PC-9 (cell line): ENCODE measurements around the gene MMP25. TPM values are rescaled to one million over a fixed set of nuclear protein-coding genes. Genes with fewer than 3 reads are reported as not detected.

ENCODE experiments used
- BruUV-seq: library from RNA; stranded (reverse); fragments of 400-500 nt; replicated peaks from 2 replicates; lab custom pipeline; 2021; lab: Mats Ljungman, UMichigan
- CTCF ChIA-PET: fragments of 300-600 bp; sonication (Branson Sonifier 250); formaldehyde crosslinking; loops from one replicate; lab custom pipeline; 2022; ENCODE audit warnings: antibody characterized with exemption; lab: Charles Lee
- POLR2A ChIA-PET: fragments of 300-600 bp; sonication (Branson Sonifier 250); formaldehyde crosslinking; loops from one replicate; lab custom pipeline; 2022; ENCODE audit warnings: antibody characterized with exemption; ENCODE audit not compliant: unreplicated experiment; lab: Charles Lee
- DNase-seq, 2 experiments: peaks; one replicate each; pipeline versions ENCODE4 v3.0.0 to v3.0.0-alpha.2; 2015 to 2022; ENCODE audit warnings: mixed read lengths in 1 of 2
- H2AFZ ChIP-seq: fragments of 200-600 bp; sonication (generic); 2 replicates; pipeline ENCODE4 v1.8.1; 2017; ENCODE audit warnings: antibody characterized with exemption
- H3F3A ChIP-seq: fragments of 200-600 bp; sonication (generic); 2 replicates; pipeline ENCODE4 v1.8.1; 2017; ENCODE audit warnings: antibody characterized with exemption, mild to moderate bottlenecking, low read depth; ENCODE audit not compliant: insufficient read depth
- H3K27ac ChIP-seq: fragments of 200-600 bp; sonication (generic); 2 replicates; pipeline ENCODE4 v1.6.1; 2016; ENCODE audit warnings: mixed run types
- H3K27me3 ChIP-seq: fragments of 200-600 bp; sonication (generic); 2 replicates; pipeline ENCODE4 v1.6.1; 2016; ENCODE audit warnings: low read depth, mixed run types; ENCODE audit not compliant: insufficient read depth
- H3K36me3 ChIP-seq: fragments of 200-600 bp; sonication (generic); 2 replicates; pipeline ENCODE4 v1.6.1; 2016; ENCODE audit warnings: low read depth, mixed run types
- H3K4me1 ChIP-seq: fragments of 200-600 bp; sonication (generic); replicated peaks from 2 replicates; pipeline ENCODE4 v1.6.1; 2016; ENCODE audit warnings: mixed run types; ENCODE audit not compliant: insufficient read depth
- H3K4me2 ChIP-seq: fragments of 200-600 bp; sonication (generic); 2 replicates; pipeline ENCODE4 v1.6.1; 2017; ENCODE audit warnings: mixed run types
- H3K4me3 ChIP-seq: fragments of 200-600 bp; sonication (generic); 2 replicates; pipeline ENCODE4 v1.6.1; 2016; ENCODE audit warnings: mixed run types
- H3K79me2 ChIP-seq: fragments of 200-600 bp; sonication (generic); 2 replicates; pipeline ENCODE4 v1.6.1; 2017; ENCODE audit warnings: low read depth, mixed run types
- H3K9me2 ChIP-seq: fragments of 200-600 bp; sonication (generic); 2 replicates; pipeline ENCODE4 v1.8.1; 2017; ENCODE audit warnings: mild to moderate bottlenecking; ENCODE audit not compliant: insufficient read depth
- H3K9me3 ChIP-seq: fragments of 200-600 bp; sonication (generic); 2 replicates; pipeline ENCODE4 v1.8.1; 2016; ENCODE audit warnings: low read depth; ENCODE audit not compliant: insufficient read depth
- H4K20me1 ChIP-seq: fragments of 200-600 bp; sonication (generic); 2 replicates; pipeline ENCODE4 v1.8.1; 2017; ENCODE audit not compliant: insufficient read depth
- CTCF ChIP-seq: fragments of 200-600 bp; sonication (generic); conservative IDR thresholded peaks from 2 replicates; pipeline ENCODE4 v1.6.1; 2017; ENCODE audit warnings: mixed run types, antibody characterized with exemption, mild to moderate bottlenecking, moderate library complexity
- EZH2 ChIP-seq: fragments of 200-600 bp; sonication (generic); IDR thresholded peaks from 2 replicates; pipeline ENCODE4 v1.8.0; 2017; ENCODE audit warnings: antibody characterized with exemption, low read depth
- intact Hi-C: fragments of 100-400 bp; cut with micrococcal nuclease; formaldehyde crosslinking; loops from one replicate; pipeline ENCODE4 v1.10.0; 2022; ENCODE audit not compliant: unreplicated experiment
- total RNA-seq: library from RNA; stranded (reverse); gene quantifications from 2 replicates; pipeline ENCODE4 v1.2.3, GENCODE V29; 2021

The MMP25 gene
- total RNA-seq, 1 experiment from 2014 or later, result 0.83 TPM

GRCh38 chr16:3000540-3000939 lies 45.8 kb upstream of the MMP25 start:
- ChIA-PET CTCF (no interaction called here), POLR2A (no interaction called here)
- H3K36me3 ChIP-seq, result no peaks in the 10 kb centered on the region
- no peaks in the 10 kb centered on the region for H3K9me2 ChIP-seq
- no peaks in the 10 kb centered on the region for H3K9me3 ChIP-seq
- H3K27me3 ChIP-seq, result no peaks in the 10 kb centered on the region
- TF ChIP-seq CTCF (no peak), EZH2 (no peak)
- H3K4me2 ChIP-seq, result no peak overlapping the region
- H4K20me1 ChIP-seq, result no peaks in the 10 kb centered on the region
- no peak overlapping the region for H3K4me3 ChIP-seq
- H2AFZ ChIP-seq, result no peak overlapping the region
- DNase-seq, result no peak
- no TSS peak for BruUV-seq
- H3K4me1 ChIP-seq, result peaks cover 6% of the 10 kb centered on the region
- intact Hi-C loops, result no loop called here
- no peak overlapping the region for H3K27ac ChIP-seq
- peaks cover 9% of the 10 kb centered on the region; the same call in 1 of the 2 replicates for H3F3A ChIP-seq
- H3K79me2 ChIP-seq, result 0 out of 2 replicates have a peak, but pooled peaks cover under 1% of the 10 kb centered on the region

GRCh38 chr16:3001316-3001715 lies 45.0 kb upstream of the MMP25 start:
- H3K4me2 ChIP-seq, result no peak overlapping the region
- no peaks in the 10 kb centered on the region for H3K9me3 ChIP-seq
- H3F3A ChIP-seq, result peaks cover 13% of the 10 kb centered on the region; the same call in 1 of the 2 replicates
- H3K4me1 ChIP-seq, result peaks cover 8% of the 10 kb centered on the region
- no peak overlapping the region for H3K27ac ChIP-seq
- no peak for TF ChIP-seq CTCF
- TF ChIP-seq EZH2, result no peak
- no peaks in the 10 kb centered on the region for H3K9me2 ChIP-seq
- no peak for DNase-seq
- ChIA-PET POLR2A (no interaction called here), CTCF (no interaction called here)
- H3K27me3 ChIP-seq, result no peaks in the 10 kb centered on the region
- H3K36me3 ChIP-seq, result no peaks in the 10 kb centered on the region
- H3K79me2 ChIP-seq, result peaks cover 7% of the 10 kb centered on the region; the same call in 1 of the 2 replicates
- BruUV-seq, result no TSS peak
- H2AFZ ChIP-seq, result no peak overlapping the region
- no peak overlapping the region for H3K4me3 ChIP-seq
- no peaks in the 10 kb centered on the region for H4K20me1 ChIP-seq
- intact Hi-C loops, result no loop called here

- intact Hi-C loops, result loop anchor here (1.0 to 2.0 kb wide), 6 partner anchors 8 to 126 kb away; no protein-coding TSS in a partner anchor
- POLR2A ChIA-PET, result interaction anchor here (0.6 to 3.2 kb wide), 4 partner anchors 9 to 24 kb away, joined by 8 to 87 read pairs (median 19); partner anchors contain the start of genes CLDN9, HCFC1R1, THOC6 and TNFRSF12A
- no peaks in the 10 kb centered on the region for H3K36me3 ChIP-seq
- no peaks in the 10 kb centered on the region for H4K20me1 ChIP-seq
- no peaks in the 10 kb centered on the region for H3K9me2 ChIP-seq
- BruUV-seq, result no TSS peak
- H3F3A ChIP-seq, result peaks cover 26% of the 10 kb centered on the region
- H3K4me2 ChIP-seq, result peak overlapping the region; percentile 44; the same call in 1 of the 2 replicates
- H3K4me1 ChIP-seq, result peaks cover 32% of the 10 kb centered on the region
- DNase-seq, result peak; percentile 96 to 100
- H2AFZ ChIP-seq, result no peak overlapping the region
- no peak overlapping the region for H3K27ac ChIP-seq
- H3K4me3 ChIP-seq, result no peak overlapping the region; the same call in 1 of the 2 replicates
- no peaks in the 10 kb centered on the region for H3K27me3 ChIP-seq
- CTCF ChIA-PET, result interaction anchor here (0.6 to 1.6 kb wide), 7 partner anchors 9 to 126 kb away, joined by 3 to 15 read pairs (median 4); partner anchors contain the start of genes CLDN9, HCFC1R1, THOC6 and TNFRSF12A
- H3K9me3 ChIP-seq, result no peaks in the 10 kb centered on the region
- TF ChIP-seq EZH2 (no peak), CTCF (peak; percentile 61)
- peaks cover 12% of the 10 kb centered on the region; the same call in 1 of the 2 replicates for H3K79me2 ChIP-seq
Measured at GRCh38 chr16:3003582-3004270, 42.6 kb upstream of the MMP25 start.
